CD4-positive, alpha-beta T cell treated with Interleukin-15 for 1 hour (primary cell): ENCODE results near the gene TPI1.
A peak's percentile ranks its signal among the peaks of the same experiment; 100 is the strongest.

ENCODE experiments used
- DNase-seq: peaks from one replicate; pipeline ENCODE4 v3.0.0-alpha.2; 2020

TPI1 gene

GRCh38 chr12:6867413-6868210 lies at the start of gene TPI1:
Gene TPI1, plus strand, starts transcription at chr12:6867531. Its CDS starts 36 bp downstream, at chr12:6867567.
- DNase-seq: peak; percentile 85

DNA sequence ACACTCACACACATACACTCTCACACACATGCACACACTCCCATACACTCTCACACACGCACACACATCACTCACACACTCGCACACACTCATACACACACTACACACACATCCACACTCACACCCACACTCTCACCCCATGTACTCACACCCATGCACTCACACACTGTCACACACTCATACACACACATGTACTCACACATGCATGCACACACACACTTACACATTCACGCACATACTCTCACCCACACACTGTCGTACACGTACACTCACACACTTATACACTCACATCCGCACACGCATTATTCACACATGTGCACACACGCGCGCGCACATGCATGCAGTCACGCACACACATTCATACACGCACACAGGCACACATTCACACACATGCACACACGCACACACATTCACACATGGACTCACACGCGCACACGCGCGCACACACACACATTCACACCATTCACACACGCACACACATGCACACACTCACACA lies 49.6 kb upstream of the TPI1 start:
- no peak for DNase-seq

GRCh38 chr12:6818222-6818621 lies 49.1 kb upstream of the TPI1 start:
- DNase-seq: no peak

- DNase-seq: no peak
Observed at GRCh38 chr12:6818645-6819044, 48.7 kb upstream of the TPI1 start.

DNA sequence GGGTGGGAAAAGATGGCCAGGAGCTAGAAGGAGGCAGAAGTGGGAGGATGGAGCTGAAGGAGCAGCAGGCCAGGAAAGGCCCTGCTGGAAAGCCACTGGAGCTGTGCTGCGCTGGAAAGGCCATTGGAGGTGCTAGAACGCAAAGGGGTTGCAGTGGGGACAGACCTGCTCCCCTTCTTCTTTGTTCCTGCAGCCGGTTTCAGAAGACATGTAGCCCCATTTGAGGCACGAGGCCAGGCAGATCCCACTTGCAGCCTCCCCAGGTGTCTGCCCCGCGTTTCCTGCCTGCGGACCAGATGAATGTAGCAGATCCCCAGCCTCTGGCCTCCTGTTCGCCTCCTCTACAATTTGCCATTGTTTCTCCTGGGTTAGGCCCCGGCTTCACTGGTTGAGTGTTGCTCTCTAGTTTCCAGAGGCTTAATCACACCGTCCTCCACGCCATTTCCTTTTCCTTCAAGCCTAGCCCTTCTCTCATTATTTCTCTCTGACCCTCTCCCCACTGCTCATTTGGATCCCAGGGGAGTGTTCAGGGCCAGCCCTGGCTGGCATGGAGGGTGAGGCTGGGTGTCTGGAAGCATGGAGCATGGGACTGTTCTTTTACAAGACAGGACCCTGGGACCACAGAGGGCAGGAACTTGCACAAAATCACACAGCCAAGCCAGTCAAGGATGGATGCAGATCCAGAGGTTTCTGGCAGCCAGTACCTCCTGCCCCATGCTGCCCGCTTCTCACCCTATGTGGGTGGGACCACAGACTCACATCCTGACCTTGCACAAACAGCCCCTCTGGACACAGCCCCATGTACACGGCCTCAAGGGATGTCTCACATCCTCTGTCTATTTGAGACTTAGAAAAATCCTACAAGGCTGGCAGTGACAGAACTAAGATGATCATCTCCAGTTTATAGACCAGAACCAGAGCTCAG lies 48.0 kb upstream of the TPI1 start:
- no peak for DNase-seq

DNA sequence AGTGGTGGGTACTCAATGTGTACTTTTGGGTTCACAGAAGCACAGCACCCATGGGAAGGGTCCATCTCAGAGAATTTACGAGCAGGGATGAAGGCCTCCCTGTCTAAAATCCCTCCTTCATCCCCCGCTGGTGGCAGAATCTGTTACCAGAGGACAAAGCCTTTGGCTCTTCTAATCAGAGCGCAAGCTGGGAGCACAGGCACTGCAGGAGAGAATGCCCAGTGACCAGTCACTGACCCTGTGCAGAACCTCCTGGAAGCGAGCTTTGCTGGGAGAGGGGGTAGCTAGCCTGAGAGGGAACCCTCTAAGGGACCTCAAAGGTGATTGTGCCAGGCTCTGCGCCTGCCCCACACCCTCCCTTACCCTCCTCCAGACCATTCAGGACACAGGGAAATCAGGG lies 47.2 kb upstream of the TPI1 start:
- no peak for DNase-seq

GRCh38 chr12:6821591-6822425 lies 45.5 kb upstream of the TPI1 start, which contains the start of gene GPR162:
Gene GPR162, plus strand, starts transcription at chr12:6821821. Its CDS starts 2,078 bp downstream, at chr12:6823899.
- no peak for DNase-seq

DNA sequence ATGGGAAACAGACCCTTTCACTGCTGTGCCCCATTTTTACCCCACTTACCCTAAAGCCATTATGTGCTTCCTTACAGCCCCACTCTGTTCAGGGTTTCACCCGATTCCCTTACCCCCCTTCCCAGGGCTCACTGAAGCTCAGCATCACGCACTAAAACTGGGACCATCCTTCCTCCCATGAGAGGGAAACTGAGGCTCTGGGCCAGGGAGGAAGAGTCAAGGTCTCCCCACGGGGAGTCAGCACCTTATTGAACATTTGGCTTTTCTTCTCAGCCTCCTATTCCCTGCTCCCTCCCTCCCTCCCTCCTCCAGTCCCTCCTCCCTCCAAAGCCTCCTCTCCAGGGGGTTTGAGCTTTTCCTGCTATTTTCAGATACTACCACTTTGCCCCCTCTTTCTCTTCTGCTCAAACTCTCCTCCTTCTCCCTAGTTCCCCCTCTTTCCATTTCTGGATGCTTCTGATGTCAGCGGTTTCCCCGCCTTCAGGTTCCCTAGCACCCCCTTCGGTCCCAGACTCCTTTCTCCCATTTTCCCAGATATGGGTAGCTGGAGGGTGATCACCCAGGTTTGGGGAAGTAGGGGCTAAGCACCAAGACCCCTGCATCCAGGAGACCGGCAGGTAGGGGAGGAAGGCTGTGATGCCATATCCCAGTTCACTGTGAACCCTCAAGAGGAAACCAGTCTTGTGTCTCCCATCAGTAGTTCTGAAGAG lies 44.8 kb upstream of the TPI1 start:
- DNase-seq: no peak

- DNase-seq: no peak
Observed at GRCh38 chr12:6823182-6824084, 43.9 kb upstream of the TPI1 start.

GRCh38 chr12:6824085-6824775 lies 43.1 kb upstream of the TPI1 start:
- DNase-seq: no peak

- DNase-seq: no peak
Observed at GRCh38 chr12:6824901-6825381, 42.4 kb upstream of the TPI1 start.

GRCh38 chr12:6825398-6826124 lies 41.8 kb upstream of the TPI1 start:
- peak; percentile 74 for DNase-seq

- no peak for DNase-seq
Observed at GRCh38 chr12:6826125-6826733, 41.1 kb upstream of the TPI1 start.

- DNase-seq: no peak
Observed at GRCh38 chr12:6826734-6827436, 40.4 kb upstream of the TPI1 start.

DNA sequence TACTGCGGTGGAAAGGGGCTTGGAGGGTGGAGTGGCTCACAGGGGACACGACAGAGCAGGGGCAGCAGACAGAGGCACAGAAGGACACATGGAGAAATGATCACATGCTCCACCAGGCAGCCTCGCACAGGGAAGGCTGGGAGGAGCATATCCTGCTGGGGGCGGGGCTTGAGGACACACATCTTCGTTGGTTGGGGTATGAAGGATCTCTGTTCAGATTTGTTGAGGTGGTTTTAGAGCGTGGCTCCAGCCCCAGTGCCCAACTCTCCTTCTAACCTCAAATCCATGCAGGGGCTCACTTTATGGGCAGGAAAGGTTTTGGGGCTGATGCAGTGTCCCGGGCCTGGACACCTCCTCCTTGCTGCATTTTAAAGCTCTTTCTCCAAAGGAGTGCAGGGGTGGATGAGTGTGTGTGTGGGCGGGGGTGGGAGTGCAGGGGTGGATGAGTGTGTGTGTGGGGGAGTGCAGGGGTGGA lies 39.9 kb upstream of the TPI1 start:
- DNase-seq: peak; percentile 38

DNA sequence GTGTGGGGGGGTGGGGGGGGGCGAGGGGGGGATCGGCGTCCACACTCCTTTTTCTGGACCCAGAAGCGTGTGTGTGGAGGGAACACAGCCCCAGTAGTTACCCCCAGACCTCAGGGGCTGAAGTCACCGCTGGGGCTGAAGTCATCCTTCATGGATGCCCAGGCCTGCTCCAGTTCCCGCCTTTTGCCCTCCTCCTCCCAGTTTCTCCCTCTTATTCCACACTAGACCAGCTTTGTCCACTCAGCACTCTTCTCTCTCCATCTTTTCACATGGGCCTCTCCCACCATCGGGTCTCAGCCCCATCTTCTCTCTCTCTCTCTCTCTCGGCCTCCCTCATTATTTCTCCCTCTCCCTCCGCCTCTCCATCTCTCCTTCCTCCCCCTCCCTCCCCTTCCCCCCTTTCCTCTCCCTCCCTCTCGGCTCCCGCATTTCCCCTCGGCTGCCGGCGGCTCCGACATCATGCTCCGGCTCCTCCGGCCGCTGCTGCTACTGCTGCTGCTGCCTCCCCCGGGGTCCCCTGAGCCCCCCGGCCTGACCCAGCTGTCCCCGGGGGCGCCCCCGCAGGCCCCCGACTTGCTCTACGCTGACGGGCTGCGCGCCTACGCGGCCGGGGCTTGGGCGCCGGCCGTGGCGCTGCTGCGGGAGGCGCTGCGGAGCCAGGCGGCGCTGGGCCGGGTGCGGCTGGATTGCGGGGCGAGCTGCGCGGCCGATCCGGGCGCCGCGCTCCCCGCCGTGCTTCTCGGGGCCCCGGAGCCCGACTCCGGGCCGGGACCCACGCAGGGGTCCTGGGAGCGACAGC lies 39.1 kb upstream of the TPI1 start, which contains the start of gene P3H3:
Gene P3H3 (plus strand): TSS at position 426 of the 799 bp plus-strand sequence. CDS start 34 bp downstream, at position 460.
- no peak for DNase-seq
